ENCODE measurements around the gene TMEM130. TPM values are rescaled to one million over a fixed set of nuclear protein-coding genes. Genes with fewer than 3 reads are reported as not detected.

TMEM130 gene
- total and polyA plus RNA-seq, 9 of the 15 experiments (the other 6 are each of a cell fraction or from before 2014, with no cell fraction given) = 0.07 TPM; not detected in 8

- TF ChIP-seq HBP1 (CRISPR knock-in tag; IDR thresholded peaks at IDR 0.05) (no peak), PHB (CRISPR knock-in tag; IDR thresholded peaks at IDR 0.05) (no peak), CBX3 (IDR thresholded peaks at IDR 0.05; ENCODE audit: borderline replicate concordance in 1 of 2, low read length in 2 of 2) (no peak)
These were observed 11.9 kb upstream of the TMEM130 start (continued) for GRCh38 chr7:98881561-98882315.

- Histone ChIP-seq H3K27me3 (ENCODE audit: control insufficient read depth in 2 of 2, insufficient read depth in 2 of 2, low read length in 2 of 2) (no peaks in the 10 kb centered on the region), H3K9me3 (replicated peaks; ENCODE audit: control insufficient read depth, insufficient read depth, low read depth, low read length) (no peaks in the 10 kb centered on the region), H2AFZ (ENCODE audit: low read depth, low read length) (no peak overlapping the region), H3K79me2 (ENCODE audit: control insufficient read depth, insufficient read depth, low read length) (peaks cover 35% of the 10 kb centered on the region), H3K36me3 (ENCODE audit: control insufficient read depth, insufficient read depth, low read length) (peaks cover 51% of the 10 kb centered on the region), H4K20me1 (replicated peaks; ENCODE audit: control insufficient read depth, insufficient read depth, low read length) (peaks cover 10% of the 10 kb centered on the region; the same call in 1 of the 2 replicates), H3K4me2 (ENCODE audit: insufficient read depth, low read length) (no peak overlapping the region), H3K9me1 (ENCODE audit: control insufficient read depth, insufficient read depth, low read length) (peaks cover 4% of the 10 kb centered on the region), H3K27ac (ENCODE audit: extremely low read depth, low read depth, low read length) (no peak overlapping the region), H3K4me3 (no peak overlapping the region), H3K4me1 (replicated peaks in 1 of 2; ENCODE audit: control insufficient read depth in 2 of 2, insufficient read depth in 2 of 2, low read length in 2 of 2) (peaks cover 3 to 32% of the 10 kb centered on the region in 2 experiments; a peak in 4 of 5 replicates), H3K9ac (ENCODE audit: insufficient read depth in 1 of 2, low read depth in 2 of 2, low read length in 2 of 2) (no peak overlapping the region)
- intact Hi-C loops (cut with micrococcal nuclease) (no loop called here), in situ Hi-C loops (cut with MboI) (no loop called here)
- CTCF ChIA-PET (ENCODE audit: low intra/inter-chr PET ratio) = no interaction called here
- POLR2A ChIA-PET = no interaction called here
- 89% methylated on average over 8 of the region's 8 CpGs for WGBS (ENCODE audit: insufficient coverage, low coverage, missing lambda C conversion rate)
- FAIRE-seq = no peak
- ATAC-seq = no peak
- no TSS peak for BruUV-seq (replicated peaks)
- no peak for DNase-seq (ENCODE audit: extremely low read depth in 1 of 4, low spot score in 3 of 4)
- TF ChIP-seq TRIM24 (IDR thresholded peaks at IDR 0.05) (no peak), PPARD (CRISPR knock-in tag; IDR thresholded peaks at IDR 0.05) (no peak), ZNF766 (CRISPR knock-in tag; conservative IDR thresholded peaks at IDR 0.05) (no peak)
- TF ChIP-seq, protein P1, sequence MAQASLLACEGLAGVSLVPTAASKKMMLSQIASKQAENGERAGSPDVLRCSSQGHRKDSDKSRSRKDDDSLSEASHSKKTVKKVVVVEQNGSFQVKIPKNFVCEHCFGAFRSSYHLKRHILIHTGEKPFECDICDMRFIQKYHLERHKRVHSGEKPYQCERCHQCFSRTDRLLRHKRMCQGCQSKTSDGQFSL (CRISPR knock-in tag; IDR thresholded peaks at IDR 0.05) = no peak
- TF ChIP-seq, protein P1 (tag; IDR thresholded peaks at IDR 0.05) = no peak
These were observed 10.7 kb upstream of the TMEM130 start for GRCh38 chr7:98880485-98880884.

Data from K562 (cell line).